T follicular helper cell (primary cell): ENCODE results near the gene RCAN2.

Experiments used
- DNase-seq: peaks from one replicate; pipeline ENCODE4 v3.0.0-alpha.2; 2020; ENCODE audit warnings: low read depth

RCAN2 gene

DNA sequence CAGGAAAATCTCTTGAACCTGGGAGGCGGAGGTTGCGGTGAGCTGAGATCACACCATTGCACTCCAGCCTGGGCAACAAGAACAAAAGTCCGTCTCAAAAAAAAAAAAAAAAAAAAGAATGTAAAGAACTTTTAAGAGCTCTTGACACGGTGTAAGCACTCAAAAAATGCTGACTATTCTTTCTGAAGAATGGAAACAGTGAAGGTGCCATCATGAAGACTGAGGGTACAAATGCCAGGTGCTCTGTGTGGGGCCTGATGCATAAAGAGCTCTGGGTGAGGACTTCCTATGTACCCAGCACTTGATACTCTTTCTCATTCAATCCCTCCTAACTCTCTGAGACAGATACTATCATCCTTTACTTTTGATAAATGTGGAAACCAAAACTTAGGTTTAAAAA is 275.5 kb downstream of the RCAN2 start:
- DNase-seq = no peak

DNA sequence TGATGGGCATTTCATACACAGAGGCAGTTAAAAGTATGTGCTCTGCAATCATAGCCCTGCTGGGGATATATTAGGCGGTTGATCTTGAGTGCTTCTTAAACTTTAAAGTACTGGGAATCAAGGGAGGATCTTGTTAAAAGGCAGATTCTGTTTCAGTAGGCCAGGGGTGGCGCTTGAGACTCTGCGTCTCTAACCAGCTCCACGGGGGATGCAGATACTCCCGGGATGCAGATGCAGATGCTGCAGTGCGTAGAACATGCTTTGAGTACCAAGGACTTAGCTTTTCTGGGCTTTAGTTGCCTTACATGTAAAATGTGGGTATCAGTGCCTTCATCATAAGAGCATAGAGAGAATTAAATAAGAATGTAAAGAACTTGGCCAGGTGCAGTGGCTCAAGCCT is 276.0 kb downstream of the RCAN2 start:
- DNase-seq = no peak

DNA sequence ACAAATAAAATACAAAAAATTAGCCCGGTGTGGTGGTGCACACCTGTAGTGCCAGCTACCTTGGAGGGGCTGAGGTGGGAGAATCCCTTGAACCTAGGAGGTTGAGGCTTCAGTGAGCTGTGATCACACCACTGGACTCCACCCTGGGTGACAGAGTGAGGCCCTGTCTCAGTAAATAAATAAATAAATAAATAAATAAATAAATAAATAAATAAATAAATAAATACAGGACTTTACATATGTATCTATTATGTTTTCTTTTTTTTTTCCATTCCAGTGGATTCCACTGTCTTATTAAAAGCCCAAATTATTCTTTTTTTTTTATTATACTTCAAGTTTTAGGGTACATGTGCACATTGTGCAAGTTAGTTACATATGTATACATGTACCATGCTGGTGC is 279.3 kb downstream of the RCAN2 start:
- no peak for DNase-seq

DNA sequence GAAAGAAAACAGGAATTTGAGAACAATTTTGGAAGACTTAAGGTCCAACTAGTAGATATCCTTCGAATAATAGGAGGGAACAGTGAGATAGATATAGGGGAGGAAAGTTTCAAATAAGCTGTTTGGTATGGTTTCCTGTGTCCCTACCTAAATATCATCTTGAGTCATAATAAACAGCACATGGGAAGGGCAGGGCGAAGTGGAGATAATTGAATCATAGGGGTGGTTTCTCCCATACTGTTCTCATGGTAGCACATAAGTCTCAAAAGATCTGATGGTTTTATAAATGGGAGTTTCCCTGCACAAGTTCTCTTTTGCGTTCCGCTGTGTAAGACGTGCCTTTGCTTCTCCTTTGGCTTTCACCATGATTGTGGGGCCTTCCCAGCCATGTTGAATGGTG is 281.0 kb downstream of the RCAN2 start:
- no peak for DNase-seq

DNA sequence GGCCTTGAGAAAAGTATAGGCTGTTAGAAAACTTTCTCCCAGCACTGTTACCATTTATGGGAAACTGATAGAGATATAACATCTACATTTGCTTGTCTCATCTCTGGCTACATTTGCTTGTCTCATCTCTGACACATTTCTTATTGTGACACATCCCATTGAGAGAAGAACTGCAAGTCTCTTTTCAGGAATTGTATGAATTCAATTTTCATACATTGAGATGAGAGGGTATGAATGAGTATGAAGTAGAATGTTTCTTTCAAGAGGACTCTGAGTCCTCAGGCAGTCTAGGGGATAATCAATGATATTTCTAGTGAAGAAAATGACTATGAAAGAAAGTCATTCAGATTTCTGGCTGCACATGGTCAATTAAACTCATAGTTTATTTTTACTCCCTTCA is 282.9 kb downstream of the RCAN2 start:
- no peak for DNase-seq

DNA sequence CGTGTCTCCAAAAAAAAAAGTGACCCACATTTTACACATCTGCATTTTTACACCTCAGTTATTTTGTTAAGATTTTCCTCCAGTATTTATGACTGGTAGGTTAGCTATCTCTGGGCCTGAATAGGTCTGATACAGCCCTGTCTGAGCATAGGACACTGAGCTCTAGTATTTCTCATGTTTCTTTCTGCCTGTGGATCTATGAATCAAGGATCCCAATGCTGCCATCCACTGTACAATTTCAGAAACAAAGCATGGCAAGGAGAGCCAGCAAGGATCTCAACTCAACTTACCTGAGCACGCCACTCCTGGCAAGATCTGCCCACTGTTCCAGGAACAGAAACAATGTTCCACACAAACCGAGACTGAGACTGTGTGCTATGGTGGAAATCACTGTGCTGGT is 284.1 kb downstream of the RCAN2 start:
- DNase-seq = no peak

DNA sequence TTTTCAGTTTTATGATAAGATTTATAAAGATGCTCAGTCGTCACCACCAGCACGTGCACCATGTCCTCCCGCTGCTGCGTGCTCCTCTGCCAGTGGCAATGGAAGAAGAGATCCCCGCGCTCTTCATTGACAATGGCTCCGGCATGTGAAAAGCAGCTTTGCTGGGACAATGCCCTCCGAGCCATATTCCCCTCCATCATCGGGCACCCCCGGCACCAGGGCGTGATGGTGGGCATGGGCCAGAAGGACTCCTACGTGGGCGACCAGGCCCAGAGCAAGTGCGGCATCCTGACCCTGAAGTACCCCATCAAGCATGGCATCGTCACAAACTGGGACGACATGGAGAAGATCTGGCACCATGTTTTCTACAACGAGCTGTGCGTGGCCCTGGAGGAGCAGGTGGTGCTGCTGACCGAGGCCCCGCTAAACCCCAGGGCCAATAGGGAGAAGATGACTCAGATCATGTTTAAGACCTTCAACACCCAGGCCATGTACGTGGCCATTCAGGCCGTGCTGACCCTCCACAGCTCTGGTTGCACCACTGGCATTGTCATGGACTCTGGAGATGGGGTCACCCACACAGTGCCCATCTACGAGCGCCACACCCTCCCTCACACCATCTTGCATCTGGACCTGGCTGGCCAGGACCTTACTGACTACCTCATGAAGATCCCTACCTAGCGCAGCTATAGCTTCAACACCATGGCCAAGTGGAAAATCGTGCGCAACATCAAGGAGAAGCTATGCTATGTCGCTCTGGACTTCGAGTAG is 286.2 kb downstream of the RCAN2 start:
- DNase-seq = no peak

DNA sequence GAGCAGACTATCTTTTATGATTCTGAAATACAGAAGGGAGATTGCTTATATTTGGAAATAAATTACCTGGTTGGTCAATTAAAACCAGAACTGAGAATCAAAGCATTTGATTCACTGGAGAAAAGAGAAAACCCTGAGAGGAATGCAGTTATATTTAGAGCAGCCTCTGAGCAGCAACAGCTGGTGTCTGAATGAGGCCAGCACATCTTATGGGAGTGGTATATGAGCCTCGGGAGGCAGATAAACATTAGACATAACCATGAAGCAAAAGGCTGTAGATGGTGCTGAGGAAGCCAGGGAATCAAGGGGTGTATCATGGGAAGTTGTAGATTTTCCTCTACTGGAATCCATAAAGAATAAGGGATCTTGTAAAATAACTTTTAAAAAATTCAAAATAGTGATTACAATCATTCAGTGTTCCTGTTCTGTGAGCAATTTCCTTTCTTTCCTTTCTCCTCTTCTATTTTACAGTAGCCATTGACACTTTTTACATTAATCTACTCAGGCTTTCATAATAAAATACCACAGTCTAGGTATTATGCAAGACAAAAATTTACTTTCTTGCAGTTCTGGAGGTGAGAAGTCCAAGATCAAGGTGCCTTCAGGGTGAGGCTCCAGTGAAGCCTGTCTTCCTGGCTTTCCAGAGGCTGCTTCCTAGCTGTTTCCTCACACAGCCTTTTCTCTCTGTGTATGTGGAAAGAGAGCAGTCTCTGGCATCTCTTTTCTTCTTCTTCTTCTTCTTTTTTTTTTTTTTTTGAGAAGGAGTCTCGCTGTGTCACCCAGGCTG is 287.7 kb downstream of the RCAN2 start:
- no peak for DNase-seq

DNA sequence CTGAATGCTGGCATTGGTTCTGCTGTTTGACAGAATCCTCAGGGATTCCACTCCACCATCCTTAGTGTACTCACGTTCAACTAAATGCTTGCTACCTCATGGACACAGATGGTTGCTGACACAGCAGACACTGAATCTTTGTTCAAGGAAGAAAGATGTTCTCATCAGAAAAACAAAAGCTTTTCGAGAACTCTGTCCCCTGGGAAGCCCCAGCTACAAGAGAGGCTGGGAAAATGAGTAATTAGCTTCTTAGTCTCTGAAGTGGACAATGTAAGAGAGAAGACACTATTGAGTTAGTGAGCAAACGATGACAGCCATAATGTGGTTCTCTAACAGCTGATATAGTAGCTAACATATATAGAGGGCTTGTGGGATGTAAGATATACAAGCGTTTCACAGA is 289.5 kb downstream of the RCAN2 start:
- no peak for DNase-seq

DNA sequence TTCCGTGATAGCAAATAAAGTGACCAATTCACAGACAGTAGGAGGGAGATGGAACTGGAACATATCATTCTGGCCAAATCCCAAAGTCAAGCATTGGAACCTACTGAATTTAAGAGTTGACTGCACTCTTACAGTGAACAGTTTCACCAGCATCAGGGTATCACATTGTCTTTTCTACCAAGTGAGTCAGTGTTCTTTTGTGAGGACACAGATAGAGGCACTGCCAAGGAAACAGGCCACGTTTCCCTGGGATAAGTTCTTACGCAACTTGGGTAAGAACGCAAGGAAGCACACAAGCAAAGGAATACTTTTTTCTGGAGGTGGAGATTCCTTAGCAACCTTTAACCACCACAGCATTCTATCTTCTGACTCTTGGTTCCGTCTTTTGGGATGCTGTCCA is 291.9 kb downstream of the RCAN2 start:
- no peak for DNase-seq

DNA sequence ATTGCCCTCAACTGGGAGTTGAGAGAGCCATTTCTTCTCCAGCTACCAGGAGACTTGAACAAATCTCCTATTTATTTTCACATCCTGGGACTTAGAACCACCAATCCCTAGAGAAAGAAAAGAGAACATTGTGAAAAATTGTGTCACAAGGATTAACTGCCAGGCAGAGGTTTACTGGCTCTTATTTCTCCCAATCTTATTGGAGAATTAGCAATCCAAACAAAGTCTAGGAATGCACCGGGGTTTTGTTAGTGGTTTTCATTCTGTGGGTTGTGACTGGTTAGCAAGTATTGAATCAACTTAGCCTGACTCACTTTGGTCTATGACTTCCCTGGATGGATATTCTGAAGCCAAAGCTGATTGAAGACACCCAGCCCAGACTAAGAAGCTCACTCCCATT is 299.3 kb downstream of the RCAN2 start:
- no peak for DNase-seq

DNA sequence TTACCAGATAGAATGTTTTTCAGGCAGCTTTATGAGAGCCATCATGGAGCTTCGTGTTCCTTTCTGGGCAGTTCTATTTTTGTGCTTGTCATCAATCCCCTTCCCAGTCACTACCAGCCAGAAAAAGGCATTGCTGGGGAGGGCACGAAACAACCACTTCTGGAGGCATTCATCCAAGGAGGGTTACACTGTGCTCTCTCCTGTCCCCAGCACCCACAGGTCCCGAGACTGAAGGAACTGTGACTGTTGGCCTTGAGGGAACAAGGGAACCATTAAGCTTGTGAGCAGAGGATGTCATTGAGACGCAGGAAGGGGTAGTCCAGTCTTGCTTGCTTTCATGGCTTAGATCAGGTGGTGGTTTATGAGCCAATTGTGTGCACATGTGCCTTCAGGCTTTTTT is 300.4 kb downstream of the RCAN2 start:
- DNase-seq = no peak

DNA sequence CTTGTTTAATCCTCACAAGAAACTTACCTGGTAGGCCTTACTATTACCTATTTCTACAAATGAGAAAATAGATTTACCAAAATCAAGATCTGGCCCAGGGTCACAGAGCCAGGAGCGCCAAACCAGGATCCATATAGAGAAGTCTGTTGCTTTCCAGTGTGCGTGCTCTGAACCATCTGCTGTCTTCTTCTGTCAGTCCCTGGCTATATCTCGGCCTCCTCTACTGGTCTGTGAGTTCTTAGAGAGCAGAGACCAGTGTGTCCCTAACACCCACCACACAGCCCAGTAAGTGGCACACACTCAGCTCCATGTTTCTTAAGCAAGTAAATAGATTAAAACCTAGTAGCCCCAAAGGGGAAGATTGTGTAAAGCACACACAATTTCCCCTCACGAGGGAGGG is 301.5 kb downstream of the RCAN2 start:
- DNase-seq = no peak

DNA sequence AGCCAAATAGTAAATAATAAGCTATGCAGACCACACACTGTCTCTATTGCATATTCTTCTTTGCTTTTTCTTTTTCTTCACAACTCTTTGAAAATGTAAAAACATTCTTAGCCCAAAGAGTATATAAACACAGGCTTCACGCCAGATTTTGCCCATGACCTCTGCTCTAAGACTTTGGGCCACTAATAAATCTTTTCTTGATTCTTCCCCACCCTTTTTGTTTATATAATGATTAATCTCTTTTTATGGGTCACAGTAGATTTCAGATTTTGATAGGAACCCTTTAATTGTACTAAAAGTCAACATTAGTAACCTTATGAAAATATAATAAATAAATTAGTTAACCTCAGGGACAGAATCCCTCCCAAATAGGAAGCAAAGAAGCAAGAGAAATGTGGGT is 304.7 kb downstream of the RCAN2 start:
- DNase-seq = no peak

DNA sequence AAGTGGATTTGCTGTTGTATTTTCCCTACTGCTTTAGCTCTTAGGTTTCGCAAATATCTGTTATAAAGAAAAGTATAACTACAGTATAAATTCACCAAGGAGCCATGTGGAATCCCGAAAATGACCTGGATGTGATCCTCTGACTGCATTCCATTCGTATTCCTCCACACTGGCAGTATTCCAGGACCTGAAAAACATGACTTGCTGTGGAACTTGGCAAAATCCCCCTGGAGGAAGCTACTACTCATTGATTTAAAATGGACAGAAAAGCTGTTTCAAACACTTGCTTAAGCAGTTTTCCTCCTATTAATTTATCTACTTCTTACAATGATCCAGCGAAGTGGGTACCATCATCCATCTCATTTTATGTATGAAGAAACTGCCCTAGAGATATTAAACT is 307.1 kb downstream of the RCAN2 start:
- DNase-seq = no peak

DNA sequence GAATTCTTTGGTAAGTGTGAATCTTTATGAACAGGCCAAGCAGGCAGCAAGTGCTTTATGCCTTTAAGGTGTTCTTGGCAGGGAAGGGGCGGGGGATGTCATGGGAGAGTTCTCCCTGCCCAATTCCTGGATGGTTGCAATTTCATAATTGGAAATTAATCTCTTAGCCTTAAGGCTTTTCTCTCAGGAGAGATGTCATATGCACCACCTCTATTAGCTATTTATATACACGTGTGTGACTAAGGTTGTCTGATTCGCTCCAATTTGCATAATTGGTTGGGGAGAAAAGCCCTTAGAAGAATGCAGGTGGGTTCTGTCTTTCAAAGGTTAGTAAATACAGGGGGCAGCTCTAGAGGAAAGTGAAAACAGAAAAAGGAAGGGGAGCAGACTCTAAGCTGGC is 315.3 kb downstream of the RCAN2 start:
- DNase-seq = no peak

DNA sequence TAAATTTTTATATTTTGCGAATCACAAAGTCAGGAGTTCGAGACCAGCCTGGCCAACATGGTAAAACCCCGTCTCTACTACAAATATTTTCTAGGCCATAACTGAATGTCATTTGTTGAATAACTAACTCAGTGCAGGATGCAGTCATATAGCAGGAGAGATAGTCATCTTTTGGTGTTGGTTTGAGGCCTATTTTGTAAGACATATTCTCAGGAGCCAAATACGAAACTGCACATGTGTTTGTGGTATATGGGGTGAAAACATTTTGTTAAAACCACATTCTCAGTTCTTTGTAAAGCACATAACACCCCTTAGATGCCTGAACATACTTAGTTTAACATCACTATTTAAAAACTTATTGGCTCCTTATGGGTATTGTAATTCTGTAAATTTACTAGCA is 315.8 kb downstream of the RCAN2 start:
- no peak for DNase-seq

DNA sequence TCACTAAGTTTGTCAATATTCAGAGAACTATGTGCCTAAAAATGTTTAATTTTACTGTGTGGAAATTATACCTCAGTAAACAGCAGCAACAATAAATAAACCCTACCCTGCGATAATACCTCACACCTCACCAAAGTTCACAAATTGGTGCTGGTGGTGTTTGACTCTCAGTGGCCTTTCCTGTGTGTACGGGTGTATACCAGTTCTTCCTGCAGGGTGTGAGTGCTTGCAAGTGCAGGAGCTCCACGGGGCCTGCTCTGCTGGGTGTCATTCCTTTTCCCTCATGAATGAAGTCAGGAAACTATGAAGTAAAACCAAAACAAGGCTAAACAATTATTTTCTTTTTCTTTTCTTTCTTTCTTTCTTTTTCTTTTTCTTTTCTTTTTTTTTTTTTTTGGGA is 316.3 kb downstream of the RCAN2 start:
- DNase-seq = no peak

DNA sequence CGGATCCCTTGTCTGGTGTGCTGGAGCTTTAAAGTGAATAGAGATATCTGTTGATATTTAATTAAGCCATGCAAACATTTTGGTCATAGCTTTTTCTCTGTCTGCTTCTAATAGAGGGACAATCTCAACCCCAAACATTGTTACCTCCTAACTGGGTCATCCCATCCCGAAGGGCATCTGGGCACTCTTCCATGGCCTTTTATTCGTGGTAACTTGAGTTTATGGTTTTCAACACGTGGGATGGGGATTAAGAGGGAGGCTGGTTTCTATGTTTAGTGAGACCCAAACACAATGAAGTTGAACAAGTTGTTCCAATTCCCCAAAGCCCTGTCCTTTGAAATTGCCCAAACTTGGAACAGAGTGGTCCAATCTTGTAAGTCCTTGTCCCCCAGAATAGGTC is 319.1 kb downstream of the RCAN2 start:
- DNase-seq = no peak
